ENCODE measurements around the gene HPS1.

The HPS1 gene

DNA sequence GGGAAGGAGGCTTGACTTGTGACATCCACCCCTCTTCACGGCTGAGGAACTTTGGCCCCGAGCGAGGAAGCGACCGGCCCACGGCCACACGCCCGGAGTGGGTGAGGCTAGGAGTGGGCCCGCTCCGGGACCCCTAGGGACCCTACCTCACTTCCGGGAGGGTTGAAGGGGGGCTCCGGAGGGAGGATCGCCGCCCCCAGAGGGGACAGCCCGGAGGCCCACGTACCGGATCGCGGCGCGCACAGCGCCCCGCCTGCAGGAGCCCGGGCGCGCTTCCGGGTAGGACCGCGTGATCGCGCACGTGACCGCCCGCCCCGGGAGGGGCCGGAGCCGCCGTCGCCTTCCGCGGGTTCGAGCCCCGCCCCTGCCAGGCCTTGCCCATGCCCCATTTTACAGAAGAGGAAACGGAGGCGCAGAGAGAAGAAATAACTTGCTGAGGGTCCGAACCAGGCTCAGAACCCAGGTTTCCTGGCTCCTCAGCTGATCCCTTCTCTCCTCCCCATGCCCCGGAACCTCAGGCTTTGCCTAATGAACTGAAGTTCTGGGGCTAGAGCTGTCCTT is at the start of gene HPS1:
TSS of gene HPS1 (minus strand) at position 275 of the 561 bp plus-strand sequence. CDS start 3,695 bp downstream, outside the sequence.
- H3K27me3 Mint-ChIP-seq, result no peaks in the 10 kb centered on the region
- peak; percentile 83 to 87 for DNase-seq
- peak within 1 kb of the TSS; percentile 97 to 98 for H3K27ac Mint-ChIP-seq
- peak; percentile 94 for ATAC-seq
- peaks cover 46% of the 10 kb centered on the region for H3K4me1 Mint-ChIP-seq
- peak within 1 kb of the TSS; percentile 95 to 98 for H3K4me3 Mint-ChIP-seq
- no peaks in the 10 kb centered on the region for H3K9me3 Mint-ChIP-seq

DNA sequence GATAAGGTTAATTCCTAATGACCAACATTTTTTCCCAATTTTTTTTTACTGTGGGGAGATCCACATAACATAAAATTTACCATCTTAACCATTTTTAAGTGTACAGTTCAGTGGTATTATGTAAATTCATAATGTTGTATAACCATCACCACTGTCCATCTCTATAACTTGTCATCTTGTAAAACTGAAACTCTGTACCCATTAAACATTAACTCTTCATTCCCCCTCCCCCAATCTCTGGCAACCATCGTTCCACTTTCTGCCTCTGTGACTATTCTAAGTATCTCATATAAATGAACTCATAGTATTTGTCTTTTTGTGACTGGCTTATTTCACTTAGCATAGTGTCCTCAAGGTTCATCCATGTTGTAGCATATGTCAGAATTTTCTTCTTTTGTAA is 46.0 kb upstream of the HPS1 start:
- no peak for DNase-seq
- Mint-ChIP-seq H3K9me3 (peaks cover 18 to 23% of the 10 kb centered on the region in 2 donors), H3K4me1 (no peaks in the 10 kb centered on the region), H3K4me3 (no peak overlapping the region), H3K27me3 (peaks cover 16% of the 10 kb centered on the region), H3K27ac (no peak overlapping the region)
- no peak for ATAC-seq

DNA sequence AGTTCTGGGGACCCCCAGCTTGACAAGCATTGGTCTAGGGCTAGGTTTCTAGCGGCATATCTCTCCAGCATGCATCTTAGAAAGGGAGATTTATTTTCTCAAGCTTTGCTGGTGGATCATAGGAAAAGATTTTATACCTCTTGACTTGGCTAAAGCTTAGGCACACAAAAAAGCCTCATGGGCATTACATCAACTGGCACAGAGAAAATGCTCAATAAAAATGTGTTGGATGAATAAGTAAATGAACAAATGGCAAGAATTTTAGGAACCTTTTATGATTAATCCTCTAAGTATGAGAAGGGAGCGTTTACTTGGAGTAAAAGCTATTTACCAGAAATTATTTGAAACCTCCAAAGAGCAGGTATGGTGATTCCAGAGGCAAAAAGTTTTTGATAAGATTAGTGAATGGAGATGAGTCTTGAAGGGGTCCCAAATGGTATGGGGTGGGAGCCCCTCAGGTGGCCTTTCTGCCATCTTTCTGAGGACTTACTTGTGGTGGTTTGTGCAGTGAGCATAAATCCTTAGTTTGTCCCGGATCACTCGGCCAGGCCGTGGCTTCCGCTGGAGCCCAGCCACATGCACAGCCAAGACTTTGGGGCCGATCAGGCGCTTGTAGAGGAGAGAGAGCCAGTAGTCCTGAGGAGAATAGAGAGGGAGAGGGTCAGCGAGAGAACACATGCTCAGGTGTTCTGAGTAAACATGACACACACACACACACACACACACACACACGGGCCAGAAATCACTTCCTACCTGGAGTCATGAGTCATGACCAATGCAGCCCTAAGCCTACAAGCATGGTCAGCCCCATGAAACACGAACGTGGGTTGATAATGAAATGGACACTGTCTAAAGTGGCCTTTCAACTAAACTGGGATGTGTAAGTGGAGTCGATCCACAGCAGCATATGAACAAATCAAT is 43.1 kb upstream of the HPS1 start:
- DNase-seq (no peak), ATAC-seq (no peak)
- Mint-ChIP-seq H3K27ac (peak overlapping the region in 1 of 2 donors; percentile 11), H3K9me3 (peaks cover 5 to 7% of the 10 kb centered on the region in 2 donors), H3K4me1 (no peaks in the 10 kb centered on the region), H3K27me3 (no peaks in the 10 kb centered on the region), H3K4me3 (no peak overlapping the region)

DNA sequence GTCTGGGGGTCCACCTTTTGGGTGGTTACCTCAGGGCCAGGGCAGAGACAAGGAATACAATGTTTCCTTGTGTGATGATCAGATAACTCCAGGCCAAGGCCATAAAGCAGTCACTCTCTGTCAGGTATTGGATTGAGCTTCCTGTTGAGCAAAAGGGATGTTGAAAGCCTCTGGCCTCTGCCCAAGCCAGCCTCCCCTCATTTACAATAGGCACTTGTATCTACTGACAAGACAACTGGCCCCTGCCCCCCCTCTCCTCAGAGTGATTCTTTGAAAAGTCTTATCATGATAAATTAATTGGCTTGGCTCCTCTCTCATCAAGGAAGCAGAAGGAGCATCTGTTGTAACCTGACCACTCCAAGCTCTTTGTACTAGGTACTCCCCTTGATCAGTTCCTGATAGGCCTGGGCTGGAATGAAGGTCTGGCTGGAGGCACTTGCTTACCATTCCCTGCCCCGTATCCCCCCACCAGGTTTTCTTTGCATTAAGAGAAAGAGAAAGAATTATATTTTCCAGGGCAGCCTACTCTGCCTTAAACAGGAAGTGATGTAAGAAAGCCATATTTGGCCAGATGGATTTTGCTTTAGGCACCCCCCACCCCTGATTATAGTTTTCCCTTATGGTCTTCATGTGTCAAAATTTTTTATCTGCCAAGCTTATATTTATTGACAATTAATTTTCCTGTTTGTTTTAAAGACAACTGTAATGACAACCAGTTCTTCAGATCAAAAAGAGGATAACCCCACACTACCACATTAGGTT is 42.1 kb upstream of the HPS1 start:
- no peak overlapping the region for H3K4me3 Mint-ChIP-seq
- H3K4me1 Mint-ChIP-seq, result no peaks in the 10 kb centered on the region
- no peak overlapping the region for H3K27ac Mint-ChIP-seq
- ATAC-seq, result no peak
- H3K9me3 Mint-ChIP-seq, result peaks cover 0 to under 1% of the 10 kb centered on the region in 2 donors
- DNase-seq, result no peak
- no peaks in the 10 kb centered on the region for H3K27me3 Mint-ChIP-seq

DNA sequence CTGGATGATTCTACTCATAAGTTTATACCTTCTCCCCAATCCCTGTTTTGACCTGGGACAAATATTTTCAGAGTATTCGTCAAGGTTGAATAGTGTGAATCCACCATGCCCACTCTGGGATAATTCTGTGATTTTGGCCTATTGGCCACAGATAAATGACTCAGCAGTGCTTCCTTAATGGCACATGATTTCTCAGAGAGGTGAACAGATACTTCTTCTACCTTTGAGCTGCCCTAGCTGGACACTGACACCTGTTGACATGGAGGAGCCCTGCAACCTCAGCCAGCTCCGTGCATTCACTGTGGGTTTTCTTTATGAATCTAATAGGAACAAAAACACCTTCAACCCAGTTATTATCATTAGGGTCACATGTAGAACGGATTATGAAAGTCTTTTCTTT is 40.9 kb upstream of the HPS1 start:
- ATAC-seq, result no peak
- Mint-ChIP-seq H3K4me1 (no peaks in the 10 kb centered on the region), H3K27ac (no peak overlapping the region), H3K9me3 (no peaks in the 10 kb centered on the region), H3K4me3 (no peak overlapping the region), H3K27me3 (no peaks in the 10 kb centered on the region)
- no peak for DNase-seq

DNA sequence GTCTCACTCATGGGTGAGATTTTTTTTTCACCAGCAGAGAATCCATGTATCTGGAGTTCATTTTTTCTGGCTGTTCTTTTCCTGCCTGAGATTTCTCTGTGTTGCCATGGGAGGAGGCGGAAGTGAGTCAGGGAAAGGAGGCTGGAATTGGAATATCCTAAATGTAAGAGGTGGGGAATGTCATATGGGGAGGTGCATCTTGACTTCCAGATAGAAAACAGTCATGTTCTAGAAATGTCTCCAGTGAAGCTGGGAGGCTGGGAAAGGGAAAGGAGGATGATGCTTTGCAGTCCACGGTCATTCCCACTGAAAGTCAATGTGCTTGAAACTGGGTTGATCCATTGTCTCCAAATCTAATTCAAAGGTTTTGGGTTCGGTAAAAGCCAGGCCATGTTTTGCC is 39.7 kb upstream of the HPS1 start:
- ATAC-seq (no peak), DNase-seq (no peak)
- Mint-ChIP-seq H3K9me3 (no peaks in the 10 kb centered on the region), H3K4me1 (no peaks in the 10 kb centered on the region), H3K27ac (no peak overlapping the region), H3K4me3 (no peak overlapping the region), H3K27me3 (no peaks in the 10 kb centered on the region)

DNA sequence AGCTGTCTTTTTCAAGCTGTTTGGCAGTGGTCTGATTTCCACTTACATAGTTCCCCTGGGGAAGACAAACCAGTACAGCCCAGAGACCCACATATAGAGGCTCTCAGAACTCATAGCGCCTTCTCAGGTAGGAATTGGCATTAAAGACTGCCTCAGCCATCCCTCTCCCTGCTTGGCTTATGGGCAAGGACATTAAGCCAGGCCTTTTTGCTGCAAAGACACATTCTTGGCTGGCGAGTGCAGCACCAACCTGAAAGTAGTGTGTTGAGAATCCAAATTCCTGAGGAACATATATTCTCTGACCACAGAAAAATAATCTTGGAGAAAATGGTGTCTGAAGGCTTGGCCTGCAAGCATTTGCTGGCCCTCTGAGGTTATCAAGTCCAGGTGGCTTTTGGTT is 39.2 kb upstream of the HPS1 start:
- ATAC-seq (no peak), DNase-seq (no peak)
- H3K9me3 Mint-ChIP-seq, result no peaks in the 10 kb centered on the region
- H3K4me3 Mint-ChIP-seq, result no peak overlapping the region
- no peak overlapping the region for H3K27ac Mint-ChIP-seq
- H3K27me3 Mint-ChIP-seq, result no peaks in the 10 kb centered on the region
- H3K4me1 Mint-ChIP-seq, result no peaks in the 10 kb centered on the region

DNA sequence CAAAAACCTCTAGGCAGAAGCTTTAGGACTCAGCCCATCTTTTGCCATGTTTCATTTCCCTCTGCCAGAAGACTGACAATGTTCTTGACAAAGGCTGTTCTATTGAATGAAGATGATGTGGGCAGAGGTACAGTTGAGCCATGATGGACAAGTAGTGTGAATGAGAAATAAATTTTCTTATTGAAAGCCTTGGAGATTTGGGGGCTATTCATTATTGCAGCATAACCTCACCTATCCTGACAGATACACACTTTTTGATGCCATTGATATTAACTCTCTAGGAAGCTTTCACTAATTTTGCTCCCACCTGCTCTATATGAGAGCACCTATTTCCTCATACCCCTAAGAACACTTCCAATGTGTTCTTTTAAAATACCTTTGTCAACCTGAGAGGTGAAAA is 36.9 kb upstream of the HPS1 start:
- peaks cover 8% of the 10 kb centered on the region for H3K4me1 Mint-ChIP-seq
- ATAC-seq (no peak), DNase-seq (no peak)
- H3K27ac Mint-ChIP-seq, result no peak overlapping the region
- H3K9me3 Mint-ChIP-seq, result no peaks in the 10 kb centered on the region
- H3K4me3 Mint-ChIP-seq, result no peak overlapping the region
- H3K27me3 Mint-ChIP-seq, result no peaks in the 10 kb centered on the region

DNA sequence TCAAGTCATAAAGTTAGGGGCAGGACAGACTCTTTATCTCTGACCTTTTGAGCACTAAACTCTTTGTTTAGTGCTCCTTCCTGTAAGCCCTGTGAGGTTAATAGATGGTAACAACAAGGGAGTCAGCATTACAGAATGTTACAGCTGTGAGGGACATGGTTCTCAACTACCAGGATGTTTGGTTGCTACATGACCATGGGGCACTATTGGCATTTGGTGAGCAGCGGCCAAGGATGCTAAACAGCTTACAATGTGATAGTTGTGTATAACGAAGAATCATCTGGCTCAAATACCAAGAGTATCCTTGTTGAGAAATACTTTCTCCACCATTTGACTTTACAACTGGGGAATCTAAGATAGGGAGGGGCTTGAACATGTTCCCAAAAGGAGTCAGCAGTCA is 35.4 kb upstream of the HPS1 start:
- H3K4me3 Mint-ChIP-seq, result no peak overlapping the region
- H3K27me3 Mint-ChIP-seq, result no peaks in the 10 kb centered on the region
- no peaks in the 10 kb centered on the region for H3K9me3 Mint-ChIP-seq
- no peak for ATAC-seq
- H3K4me1 Mint-ChIP-seq, result peaks cover 15% of the 10 kb centered on the region
- no peak overlapping the region for H3K27ac Mint-ChIP-seq
- DNase-seq, result no peak

DNA sequence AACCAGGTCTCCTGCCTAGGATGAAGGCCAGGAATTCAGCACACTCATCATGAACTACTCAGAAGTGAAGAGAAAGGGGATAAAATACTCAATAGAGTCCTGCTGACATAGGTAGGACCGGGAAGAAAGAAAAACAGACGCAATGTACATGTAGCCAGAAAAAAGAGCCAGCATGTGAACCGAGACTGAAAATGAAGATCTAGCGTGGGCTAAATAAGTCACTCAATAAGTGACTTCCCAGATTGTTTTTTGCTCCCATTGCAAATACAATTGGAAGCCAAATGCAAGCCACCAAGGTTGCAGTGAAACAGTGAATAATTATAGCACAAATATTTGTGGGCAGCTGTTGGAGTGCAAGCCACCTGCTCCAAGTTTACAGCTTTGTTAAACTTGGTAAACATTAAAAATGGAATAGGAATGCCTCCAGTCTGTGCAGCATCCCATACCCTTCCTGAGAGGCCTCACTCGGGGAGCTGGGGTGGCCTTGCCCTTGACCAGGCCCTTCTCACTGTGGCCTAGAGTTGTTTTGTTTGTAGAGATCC is 34.7 kb upstream of the HPS1 start:
- Mint-ChIP-seq H3K27me3 (no peaks in the 10 kb centered on the region), H3K4me3 (no peak overlapping the region)
- no peak for ATAC-seq

DNA sequence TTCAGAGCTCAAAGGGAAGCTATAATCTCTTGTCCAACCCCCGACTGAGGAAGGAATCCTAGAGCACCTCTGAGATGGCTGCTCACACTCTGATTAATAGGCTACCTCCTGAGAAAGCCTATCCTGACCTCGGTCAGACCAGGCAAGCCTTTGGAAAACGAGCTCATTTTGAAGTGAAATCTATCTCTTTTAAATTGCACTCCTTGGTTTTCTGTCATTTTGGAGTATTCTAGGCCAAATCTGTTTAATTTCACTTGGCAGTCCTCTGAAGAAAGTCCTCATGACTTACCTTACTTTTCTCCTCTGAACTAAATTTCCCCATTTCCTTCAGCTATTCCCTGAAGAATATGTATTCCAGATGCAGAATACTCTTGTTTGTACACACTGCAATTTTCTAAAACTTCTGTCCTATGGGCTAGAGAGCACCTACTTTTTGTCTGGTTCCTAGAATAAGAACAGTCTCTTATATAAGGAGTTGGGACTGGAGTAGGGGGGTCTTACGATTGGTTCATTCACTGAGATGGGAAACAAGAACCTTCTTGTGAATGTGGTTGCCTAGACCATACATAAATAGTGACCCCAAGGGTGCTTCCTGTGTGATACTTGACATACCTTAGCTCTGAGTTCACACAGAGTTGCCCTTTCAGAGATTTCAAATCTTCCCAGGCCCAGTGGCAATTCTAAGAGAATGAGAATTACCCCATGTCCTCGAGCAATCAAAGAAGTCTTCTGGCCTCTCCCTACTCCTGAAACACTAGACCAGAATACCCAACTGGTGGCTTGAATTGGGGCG is 31.9 kb upstream of the HPS1 start:
- no peaks in the 10 kb centered on the region for H3K9me3 Mint-ChIP-seq
- H3K4me1 Mint-ChIP-seq, result peaks cover 23% of the 10 kb centered on the region
- no peak for ATAC-seq
- no peak overlapping the region for H3K4me3 Mint-ChIP-seq
- no peaks in the 10 kb centered on the region for H3K27me3 Mint-ChIP-seq
- no peak overlapping the region for H3K27ac Mint-ChIP-seq
- DNase-seq, result no peak

More for the DNA sequence above, 34.7 kb upstream of the HPS1 start:
- Mint-ChIP-seq H3K9me3 (no peaks in the 10 kb centered on the region), H3K27ac (no peak overlapping the region), H3K4me1 (peaks cover 15% of the 10 kb centered on the region)
- no peak for DNase-seq

DNA sequence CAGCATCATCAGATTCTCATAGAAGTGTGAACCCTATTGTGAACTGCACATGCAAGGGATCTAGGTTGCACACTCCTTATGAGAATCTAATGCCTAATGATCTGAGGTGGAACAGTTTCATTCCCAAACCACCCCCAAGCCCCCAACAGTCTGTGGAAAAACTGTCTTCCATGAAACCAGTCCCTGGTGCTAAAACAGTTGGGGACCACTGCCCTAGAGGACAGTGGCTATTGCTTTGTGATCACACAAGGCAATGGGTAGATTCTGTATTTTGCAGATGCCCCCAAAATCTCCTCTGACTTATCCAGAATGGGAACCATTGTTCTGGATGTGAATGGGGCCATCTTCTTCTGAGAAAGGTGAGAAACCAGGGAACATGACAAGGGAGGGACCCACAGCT is 31.1 kb upstream of the HPS1 start:
- H3K4me3 Mint-ChIP-seq, result no peak overlapping the region
- no peak for DNase-seq
- peaks cover 23% of the 10 kb centered on the region for H3K4me1 Mint-ChIP-seq
- no peak overlapping the region for H3K27ac Mint-ChIP-seq
- no peaks in the 10 kb centered on the region for H3K9me3 Mint-ChIP-seq
- no peaks in the 10 kb centered on the region for H3K27me3 Mint-ChIP-seq
- ATAC-seq, result no peak

DNA sequence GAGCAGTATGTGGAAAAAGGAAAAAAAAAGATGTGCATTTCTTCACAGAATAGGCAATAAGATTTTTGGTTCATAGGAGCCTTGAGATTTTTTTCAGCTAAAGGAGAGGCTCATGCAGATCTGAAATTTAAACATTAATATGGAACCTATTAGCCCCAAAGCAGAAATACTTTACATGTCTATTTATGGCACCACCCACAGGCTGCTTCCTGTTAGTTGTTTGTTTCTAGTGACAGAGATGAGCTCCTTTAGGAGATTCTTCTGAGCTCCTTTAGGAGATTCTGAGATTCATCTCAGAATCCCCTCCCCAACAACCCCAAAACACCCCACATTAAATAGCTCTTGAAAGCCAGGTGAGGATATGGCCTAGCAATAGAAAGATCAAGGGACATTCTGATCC is 27.9 kb upstream of the HPS1 start:
- DNase-seq, result no peak
- H3K9me3 Mint-ChIP-seq, result no peaks in the 10 kb centered on the region
- no peak overlapping the region for H3K27ac Mint-ChIP-seq
- peaks cover 23% of the 10 kb centered on the region for H3K4me1 Mint-ChIP-seq
- H3K27me3 Mint-ChIP-seq, result peaks cover 7% of the 10 kb centered on the region
- no peak for ATAC-seq
- no peak overlapping the region for H3K4me3 Mint-ChIP-seq

DNA sequence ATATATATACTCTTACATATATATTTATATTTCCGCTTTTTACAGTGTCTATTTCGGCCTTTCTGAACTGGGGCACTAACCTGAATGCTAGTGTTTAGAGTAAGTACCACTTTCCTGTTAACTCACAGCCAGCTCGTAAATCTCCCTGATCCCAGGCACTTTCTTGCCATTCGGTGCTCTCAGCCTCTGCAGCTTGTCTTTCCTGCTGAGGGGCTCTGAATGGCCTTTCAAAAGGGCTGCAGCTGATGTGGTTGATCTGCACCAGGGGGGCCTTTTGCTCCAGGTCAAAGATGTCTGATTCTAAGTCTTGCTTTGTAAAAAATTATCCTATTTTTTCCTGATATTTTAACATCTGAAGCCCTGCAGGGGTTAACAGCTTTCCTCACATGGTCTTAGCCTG is 25.5 kb upstream of the HPS1 start:
- Mint-ChIP-seq H3K9me3 (no peaks in the 10 kb centered on the region), H3K27me3 (peaks cover 21% of the 10 kb centered on the region), H3K4me1 (peaks cover 14% of the 10 kb centered on the region), H3K27ac (no peak overlapping the region), H3K4me3 (no peak overlapping the region)
- no peak for DNase-seq
- ATAC-seq, result no peak

DNA sequence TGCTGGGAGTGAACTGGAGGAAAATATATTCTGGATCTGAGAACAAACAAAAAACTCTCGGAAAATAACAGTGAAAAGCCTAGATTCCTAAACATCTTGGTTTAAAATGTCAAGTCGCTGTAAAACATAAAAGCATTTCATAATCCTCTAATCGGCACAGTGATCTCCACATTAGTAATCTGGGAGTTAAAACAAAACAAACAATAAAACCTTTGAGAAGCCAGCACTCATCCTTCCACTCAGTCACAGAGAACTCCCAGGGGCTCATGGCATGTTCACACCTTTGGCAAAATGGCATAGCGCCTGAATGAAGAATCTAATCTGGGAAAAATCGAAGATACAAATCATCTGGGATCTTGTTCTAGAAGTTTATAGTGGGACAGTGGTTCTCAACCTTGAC is 24.1 kb upstream of the HPS1 start:
- no peak for ATAC-seq
- H3K4me3 Mint-ChIP-seq, result no peak overlapping the region
- H3K27ac Mint-ChIP-seq, result no peak overlapping the region
- H3K4me1 Mint-ChIP-seq, result peaks cover 16% of the 10 kb centered on the region
- no peaks in the 10 kb centered on the region for H3K9me3 Mint-ChIP-seq
- peaks cover 21% of the 10 kb centered on the region for H3K27me3 Mint-ChIP-seq
- DNase-seq, result no peak
